T-cell (primary cell): ENCODE measurements around the gene TCL1A. TPM values are rescaled to one million over a fixed set of nuclear protein-coding genes. Genes with fewer than 3 reads are reported as not detected.

Source experiments
- ATAC-seq, 4 experiments: fragments of 200-7000 bp in 3 of 4; fragments of 150-1000 bp in 1 of 4; cut with Tn5 transposase; replicated peaks in 1 of 4; 1 replicate in 3 of 4; 2 replicates in 1 of 4; pipeline ENCODE4 v1.10.0; 2021; ENCODE audit warnings: moderate library complexity in 3 of 4, mild to moderate bottlenecking in 2 of 4, moderate number of reproducible peaks in 1 of 4
- CTCF ChIA-PET, 2 donors: fragments of 300-600 bp; sonication (Branson Sonifier 250); formaldehyde crosslinking; loops; one replicate each; lab custom pipeline; 2022; ENCODE audit warnings: antibody characterized with exemption in 2 of 2; lab: Charles Lee
- POLR2A ChIA-PET, 2 donors: fragments of 300-600 bp; sonication (Branson Sonifier 250); formaldehyde crosslinking; loops; one replicate each; lab custom pipeline; 2022; ENCODE audit warnings: antibody characterized with exemption in 2 of 2; lab: Charles Lee
- DNase-seq, 35 experiments: peaks; one replicate each; pipeline versions ENCODE4 v3.0.0 to v3.0.0-alpha.2; 2013 to 2023
- H3K27ac ChIP-seq: one replicate; pipeline ENCODE4 v1.5.1; 2013; ENCODE audit warnings: low read length
- H3K27me3 ChIP-seq, 2 experiments: replicated peaks in 1 of 2; 1 replicate in 1 of 2; 2 replicates in 1 of 2; pipeline versions ENCODE4 v1.6.1 to v1.7.0; 2013; ENCODE audit warnings: low read length in 1 of 2, mixed read lengths in 1 of 2; ENCODE audit not compliant: control insufficient read depth in 2 of 2, insufficient read depth in 2 of 2; ENCODE audit errors: extremely low read depth in 1 of 2
- H3K36me3 ChIP-seq, 2 donors: 1 replicate in 1 of 2; 2 replicates in 1 of 2; pipeline versions ENCODE4 v1.6.1 to v1.7.0; 2013; ENCODE audit warnings: low read length in 1 of 2; ENCODE audit not compliant: control insufficient read depth in 2 of 2, insufficient read depth in 1 of 2; ENCODE audit errors: extremely low read depth in 1 of 2
- H3K4me1 ChIP-seq, 2 experiments: 1 replicate in 1 of 2; 2 replicates in 1 of 2; pipeline versions ENCODE4 v1.6.1 to v1.7.0; 2013; ENCODE audit warnings: low read length in 2 of 2, mixed read lengths in 1 of 2; ENCODE audit not compliant: insufficient read depth in 2 of 2, control insufficient read depth in 1 of 2; ENCODE audit errors: extremely low read depth in 1 of 2
- H3K4me3 ChIP-seq, 2 donors: 1 replicate in 1 of 2; 2 replicates in 1 of 2; pipeline versions ENCODE4 v1.5.1 to v1.7.0; 2013; ENCODE audit warnings: mild to moderate bottlenecking in 2 of 2, low read length in 1 of 2, moderate library complexity in 1 of 2; ENCODE audit not compliant: control insufficient read depth in 1 of 2; ENCODE audit errors: extremely low read depth in 1 of 2
- H3K9me3 ChIP-seq: 2 replicates; pipeline ENCODE4 v1.7.0; 2013
- H3K27ac Mint-ChIP-seq, 2 donors: one replicate each; pipeline ENCODE4 v1.8.0; 2020 to 2021; ENCODE audit warnings: mild to moderate bottlenecking in 2 of 2, mixed read lengths in 2 of 2
- H3K27me3 Mint-ChIP-seq, 2 donors: one replicate each; pipeline ENCODE4 v1.8.0; 2021 to 2022; ENCODE audit warnings: mixed read lengths in 2 of 2
- H3K36me3 Mint-ChIP-seq: one replicate; pipeline ENCODE4 v1.8.0; 2021; ENCODE audit warnings: mixed read lengths
- H3K4me1 Mint-ChIP-seq, 3 donors: one replicate each; pipeline ENCODE4 v1.8.0; 2020 to 2022; ENCODE audit warnings: mixed read lengths in 3 of 3, mild to moderate bottlenecking in 1 of 3
- H3K4me3 Mint-ChIP-seq, 3 donors: one replicate each; pipeline ENCODE4 v1.8.0; 2020 to 2022; ENCODE audit warnings: mild to moderate bottlenecking in 3 of 3, mixed read lengths in 3 of 3, moderate library complexity in 3 of 3
- H3K9me3 Mint-ChIP-seq, 3 donors: one replicate each; pipeline ENCODE4 v1.8.0; 2020 to 2022; ENCODE audit warnings: mixed read lengths in 3 of 3
- WGBS: methylation state at CpG from one replicate; pipeline ENCODE4 v1.1.5; 2013; ENCODE audit warnings: missing lambda C conversion rate; ENCODE audit not compliant: insufficient coverage; 5-methylcytosine and 5-hydroxymethylcytosine counted together
- total RNA-seq, 35 experiments: library from RNA in 6 of 35; stranded (reverse) in 6 of 35; fragments of 120-200 nt in 1 of 35; gene quantifications; one replicate each; pipeline versions ENCODE4 v1.2.1 to v1.2.4 and lab custom pipeline; 2013 to 2026

The TCL1A gene
- total RNA-seq, 5 donors from 2014 or later (not counting 1 experiment from before 2014, with no cell fraction given) = 1.4 to 22.5 (median 2.6) TPM

DNA sequence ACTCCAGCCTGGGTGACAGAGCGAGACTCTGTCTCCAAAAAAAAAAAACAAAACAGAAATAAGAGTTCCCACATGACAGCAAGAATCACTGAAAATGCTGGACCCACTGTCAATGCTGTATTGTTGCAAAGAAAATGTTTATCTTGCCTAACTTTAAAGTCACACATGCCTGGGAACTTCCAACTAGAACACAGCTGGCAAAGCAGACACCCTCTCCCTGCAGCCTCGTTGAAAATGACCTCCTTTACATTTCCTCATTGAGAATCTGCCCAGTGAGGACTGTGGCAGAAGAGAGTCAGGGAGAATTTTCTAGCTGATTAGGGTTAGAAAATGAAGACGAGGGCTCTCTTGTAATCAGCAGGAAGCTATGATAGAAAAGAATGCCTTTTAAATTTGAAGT lies 42.8 kb upstream of the TCL1A start:
- Histone ChIP-seq H3K4me1 (no peaks in the 10 kb centered on the region), H3K27me3 (peaks cover 0 to 6% of the 10 kb centered on the region in 2 experiments), H3K27ac (no peak overlapping the region), H3K36me3 (no peaks in the 10 kb centered on the region), H3K4me3 (no peak overlapping the region), H3K9me3 (no peaks in the 10 kb centered on the region)
- no peaks in the 10 kb centered on the region for H3K36me3 Mint-ChIP-seq
- no peak overlapping the region for H3K27ac Mint-ChIP-seq
- H3K27me3 Mint-ChIP-seq = peaks cover 37 to 39% of the 10 kb centered on the region in 2 donors
- DNase-seq (no peak), ATAC-seq (no peak)
- H3K4me1 Mint-ChIP-seq = no peaks in the 10 kb centered on the region
- 83% methylated on average over 1 of the region's 3 CpGs for WGBS
- H3K9me3 Mint-ChIP-seq = no peaks in the 10 kb centered on the region
- ChIA-PET CTCF (no interaction called here), POLR2A (no interaction called here)
- no peak overlapping the region for H3K4me3 Mint-ChIP-seq

DNA sequence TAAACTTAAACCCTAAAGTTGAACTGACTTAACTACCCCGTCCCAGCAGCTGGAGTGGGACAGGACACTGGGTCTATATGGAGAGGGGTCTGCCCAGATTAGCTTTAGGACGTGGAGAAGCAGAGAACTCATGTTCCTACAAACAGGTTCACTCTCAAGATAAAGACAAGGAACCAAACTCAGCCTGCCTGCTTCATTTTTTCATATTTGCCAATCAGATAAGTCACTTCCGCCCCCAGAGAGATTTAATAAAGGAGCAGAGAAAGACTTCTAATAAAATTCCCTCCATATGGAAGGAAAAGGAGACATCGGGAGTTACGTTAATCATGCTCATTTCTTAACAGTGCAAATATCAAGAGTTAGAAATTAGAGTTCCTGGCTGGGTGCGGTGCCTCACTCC lies 42.2 kb upstream of the TCL1A start:
- Mint-ChIP-seq H3K27me3 (peaks cover 33% of the 10 kb centered on the region in 2 donors), H3K9me3 (no peaks in the 10 kb centered on the region), H3K4me1 (no peaks in the 10 kb centered on the region), H3K36me3 (no peaks in the 10 kb centered on the region), H3K27ac (no peak overlapping the region), H3K4me3 (no peak overlapping the region)
- ChIA-PET CTCF (no interaction called here), POLR2A (no interaction called here)
- no peak for DNase-seq
- Histone ChIP-seq H3K27me3 (peaks cover 0 to 5% of the 10 kb centered on the region in 2 experiments), H3K4me1 (no peaks in the 10 kb centered on the region), H3K27ac (no peak overlapping the region), H3K36me3 (no peaks in the 10 kb centered on the region), H3K4me3 (no peak overlapping the region), H3K9me3 (no peaks in the 10 kb centered on the region)
- WGBS = 71% methylated on average over 1 of the region's 6 CpGs
- ATAC-seq = no peak

DNA sequence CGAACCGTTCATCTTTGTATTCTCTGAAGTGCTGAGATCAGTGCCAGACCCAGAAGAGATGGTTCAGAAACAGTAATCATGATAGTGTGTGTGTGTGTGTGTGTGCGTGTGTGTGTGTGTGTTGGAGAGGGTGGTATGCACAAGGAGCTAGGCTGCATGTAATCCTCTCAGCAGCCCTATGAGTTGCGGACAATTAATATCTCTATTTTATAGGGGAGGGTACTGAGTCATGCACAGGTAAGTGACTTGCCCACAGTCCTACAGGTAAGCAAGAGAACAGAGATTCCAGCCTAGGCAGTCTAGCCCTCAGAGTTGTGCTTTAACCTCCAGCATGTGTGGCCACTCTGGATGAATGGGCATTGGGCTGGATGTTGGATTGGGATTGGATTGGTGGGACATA lies 27.9 kb upstream of the TCL1A start:
- Mint-ChIP-seq H3K27ac (no peak overlapping the region), H3K27me3 (peaks cover 0 to 6% of the 10 kb centered on the region in 2 donors), H3K9me3 (peaks cover 5 to 10% (median 10%) of the 10 kb centered on the region in 3 donors), H3K36me3 (peaks cover 8% of the 10 kb centered on the region), H3K4me1 (peaks cover 8 to 14% (median 8%) of the 10 kb centered on the region in 3 donors), H3K4me3 (no peak overlapping the region)
- ATAC-seq = no peak
- H3K4me3 ChIP-seq = no peak overlapping the region
- POLR2A ChIA-PET = no interaction called here
- WGBS = 100% methylated on average over 2 of the region's 4 CpGs
- DNase-seq = no peak
- H3K9me3 ChIP-seq = no peaks in the 10 kb centered on the region
- H3K36me3 ChIP-seq = no peaks in the 10 kb centered on the region
- H3K27ac ChIP-seq = no peak overlapping the region
- peaks cover 0 to 8% of the 10 kb centered on the region in 2 experiments for H3K27me3 ChIP-seq
- peaks cover 0 to 3% of the 10 kb centered on the region in 2 experiments for H3K4me1 ChIP-seq
- CTCF ChIA-PET = no interaction called here

DNA sequence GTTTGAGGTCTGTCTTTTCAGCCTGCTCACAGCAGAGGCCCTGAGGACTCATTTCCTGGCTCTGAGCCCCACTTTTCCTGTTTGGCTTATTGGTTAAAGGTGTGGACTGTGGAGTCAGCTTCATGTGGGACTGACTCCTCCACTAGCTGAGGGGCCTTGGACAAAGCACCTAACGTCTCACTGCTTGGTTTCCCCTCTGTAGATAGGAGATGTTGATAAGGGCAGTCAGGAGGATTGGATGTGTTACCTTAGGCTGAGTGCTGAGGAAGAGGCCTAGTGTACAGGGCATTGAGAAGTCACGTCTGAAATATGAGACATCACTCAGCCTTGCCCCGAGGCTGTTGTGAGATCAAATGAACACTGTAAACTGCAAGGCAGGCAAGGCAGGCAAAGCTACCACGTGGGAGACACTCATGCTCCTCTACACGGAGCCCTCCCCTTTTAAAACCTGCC lies 27.1 kb upstream of the TCL1A start:
- Histone ChIP-seq H3K4me3 (no peak overlapping the region), H3K27me3 (peaks cover 0 to 8% of the 10 kb centered on the region in 2 experiments), H3K4me1 (peaks cover 0 to 3% of the 10 kb centered on the region in 2 experiments), H3K36me3 (no peaks in the 10 kb centered on the region), H3K9me3 (no peaks in the 10 kb centered on the region), H3K27ac (no peak overlapping the region)
- DNase-seq = no peak
- Mint-ChIP-seq H3K27me3 (peaks cover 0 to 6% of the 10 kb centered on the region in 2 donors), H3K36me3 (peaks cover 8% of the 10 kb centered on the region), H3K4me3 (no peak overlapping the region), H3K9me3 (peaks cover 5 to 10% (median 10%) of the 10 kb centered on the region in 3 donors), H3K27ac (no peak overlapping the region), H3K4me1 (peaks cover 8 to 14% (median 8%) of the 10 kb centered on the region in 3 donors)
- ChIA-PET CTCF (no interaction called here), POLR2A (no interaction called here)
- WGBS = 43% methylated on average over 4 of the region's 5 CpGs
- ATAC-seq = no peak

DNA sequence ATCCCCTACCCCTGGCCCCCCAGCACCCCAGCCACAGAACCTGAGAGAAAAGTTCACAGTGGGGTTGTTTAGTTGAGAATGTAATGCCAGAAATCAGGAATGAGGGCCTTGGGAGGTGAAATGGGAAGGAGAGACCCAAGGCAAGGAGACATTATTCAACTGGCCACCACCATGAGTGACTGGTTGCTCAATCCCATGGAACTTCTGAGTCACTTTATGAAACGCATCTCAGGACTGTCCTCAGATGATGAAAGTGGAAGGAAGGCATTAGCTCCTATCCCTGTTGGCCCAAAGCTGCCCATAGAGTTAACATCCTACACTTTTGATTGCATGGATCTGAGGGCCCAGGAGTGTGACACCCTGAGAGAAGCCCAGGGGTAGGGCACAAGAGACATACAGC lies 25.4 kb upstream of the TCL1A start:
- peak overlapping the region; percentile 94 to 95 for H3K27ac Mint-ChIP-seq
- WGBS = no CpG with 5 or more reads among the region's 1 CpG
- POLR2A ChIA-PET = no interaction called here
- peaks cover 5 to 10% (median 10%) of the 10 kb centered on the region in 3 donors for H3K9me3 Mint-ChIP-seq
- no peak overlapping the region for H3K4me3 Mint-ChIP-seq
- H3K36me3 Mint-ChIP-seq = peaks cover 8% of the 10 kb centered on the region
- H3K4me1 ChIP-seq = peaks cover 0 to 3% of the 10 kb centered on the region in 2 experiments
- peaks cover under 1 to 1% of the 10 kb centered on the region in 2 donors for H3K27me3 Mint-ChIP-seq
- no peak overlapping the region for H3K4me3 ChIP-seq
- no peak for ATAC-seq
- peaks cover 8 to 14% (median 8%) of the 10 kb centered on the region in 3 donors for H3K4me1 Mint-ChIP-seq
- CTCF ChIA-PET = no interaction called here
- H3K9me3 ChIP-seq = no peaks in the 10 kb centered on the region
- no peaks in the 10 kb centered on the region for H3K36me3 ChIP-seq
- H3K27me3 ChIP-seq = no peaks in the 10 kb centered on the region
- DNase-seq = no peak
- peak overlapping the region; percentile 56 for H3K27ac ChIP-seq

DNA sequence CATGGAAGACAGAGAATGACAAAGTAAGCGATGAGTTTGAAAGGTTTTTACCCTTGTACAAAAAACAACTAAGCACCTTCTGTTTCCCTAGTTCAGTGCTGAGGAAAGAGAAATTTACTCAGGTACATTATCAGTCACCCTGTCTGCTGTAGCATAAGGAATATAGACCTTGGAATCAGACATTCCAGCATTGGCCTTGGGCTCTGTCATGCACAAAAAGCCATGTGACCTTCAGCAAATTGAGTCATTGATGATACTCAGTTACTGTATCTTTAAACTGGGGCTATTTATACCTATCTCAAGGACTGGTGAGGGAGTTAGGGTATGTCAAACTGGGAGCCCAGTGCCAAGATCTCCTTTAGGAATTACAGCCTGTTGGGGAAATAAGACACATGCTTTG lies 19.3 kb upstream of the TCL1A start:
- H3K27me3 Mint-ChIP-seq = peaks cover 30 to 32% of the 10 kb centered on the region in 2 donors
- no peak overlapping the region for H3K27ac ChIP-seq
- ChIA-PET POLR2A (no interaction called here), CTCF (no interaction called here)
- H3K4me3 ChIP-seq = no peak overlapping the region
- H3K36me3 ChIP-seq = no peaks in the 10 kb centered on the region
- no peak overlapping the region for H3K27ac Mint-ChIP-seq
- H3K4me1 ChIP-seq = no peaks in the 10 kb centered on the region
- no peak for DNase-seq
- peaks cover 0 to 3% (median 0%) of the 10 kb centered on the region in 3 donors for H3K9me3 Mint-ChIP-seq
- H3K4me3 Mint-ChIP-seq = no peak overlapping the region
- peaks cover 2% of the 10 kb centered on the region for H3K36me3 Mint-ChIP-seq
- WGBS = no CpG with 5 or more reads among the region's 1 CpG
- ATAC-seq = no peak
- peaks cover 0 to 4% (median 0%) of the 10 kb centered on the region in 3 donors for H3K4me1 Mint-ChIP-seq
- H3K9me3 ChIP-seq = no peaks in the 10 kb centered on the region
- H3K27me3 ChIP-seq = no peaks in the 10 kb centered on the region
